ENCODE data around the gene FRG2.
"Not testable (repeated sequence)": the region's sequence is repeated elsewhere in the genome, so short reads cannot be mapped to it uniquely, and the experiment has no call there.

Gene FRG2

DNA sequence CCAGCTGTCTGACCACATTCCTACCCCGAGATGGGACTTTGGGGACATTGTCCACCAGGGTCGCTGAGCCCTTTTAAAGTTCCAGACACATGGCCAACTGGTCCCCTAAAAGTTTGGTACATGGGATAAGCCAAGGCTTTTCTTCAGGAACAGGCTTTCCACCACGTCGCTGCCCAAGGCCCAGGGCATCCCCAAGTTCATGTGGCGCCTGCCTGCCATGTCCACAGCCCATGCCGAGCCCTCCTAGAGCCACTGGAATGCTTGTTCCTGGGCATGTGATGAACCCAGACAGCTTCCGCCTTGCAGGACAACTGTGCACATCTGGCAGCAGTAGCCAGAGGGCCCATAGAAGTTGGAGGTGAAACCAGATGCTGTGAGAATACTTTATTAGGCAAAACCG is 45.1 kb downstream of the FRG2 start:
- Histone ChIP-seq H3K9ac (ENCODE audit: insufficient read length, low read depth) (no peak overlapping the region), H3K27me3 (ENCODE audit: insufficient read depth, insufficient read length) (no peaks in the 10 kb centered on the region), H3K4me1 (ENCODE audit: insufficient read depth, insufficient read length) (peaks cover 2% of the 10 kb centered on the region), H3K36me3 (ENCODE audit: insufficient read depth, insufficient read length, low read length) (no peaks in the 10 kb centered on the region), H3K4me3 (ENCODE audit: insufficient read length, low read depth) (no peak overlapping the region), H3K9me3 (ENCODE audit: insufficient read depth, low read length) (no peaks in the 10 kb centered on the region)
- no peak for DNase-seq (ENCODE audit: low read depth, low spot score)
- TF ChIP-seq YY1 (IDR thresholded peaks at IDR 0.05; ENCODE audit: insufficient read depth, insufficient read length) (no peak), SUZ12 (IDR thresholded peaks at IDR 0.05; ENCODE audit: extremely low read depth, insufficient read depth, insufficient read length) (no peak), ZNF274 (IDR thresholded peaks at IDR 0.05; ENCODE audit: low read depth, low read length) (no peak)

DNA sequence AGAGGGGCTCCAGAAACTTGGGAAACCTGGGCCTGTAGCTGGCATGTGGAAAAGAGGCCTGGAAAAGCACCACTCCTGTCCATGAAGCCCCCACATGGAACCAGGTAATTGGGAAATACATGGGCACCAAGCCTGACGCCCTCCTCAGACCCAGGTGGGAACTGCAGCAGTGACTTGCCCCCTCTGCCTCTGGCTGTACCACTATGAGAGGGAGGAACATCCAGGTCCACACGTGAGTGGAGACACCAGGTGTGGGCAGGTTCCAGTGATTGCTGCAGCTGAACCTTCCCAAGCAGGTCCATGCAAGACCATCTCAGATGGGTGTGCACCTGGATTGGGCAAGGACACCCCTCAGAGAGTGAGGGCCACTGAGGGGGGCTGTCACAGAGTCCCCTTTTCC is 46.8 kb downstream of the FRG2 start:
- H3K36me3 ChIP-seq (ENCODE audit: insufficient read depth, insufficient read length, low read length); H3K27me3 ChIP-seq (ENCODE audit: insufficient read depth, insufficient read length); DNase-seq (ENCODE audit: low read depth, low spot score); H3K4me3 ChIP-seq (ENCODE audit: insufficient read length, low read depth); H3K4me1 ChIP-seq (ENCODE audit: insufficient read depth, insufficient read length); H3K9me3 ChIP-seq (ENCODE audit: insufficient read depth, low read length); H3K9ac ChIP-seq (ENCODE audit: insufficient read length, low read depth): not testable (repeated sequence)

- Histone ChIP-seq H3K27me3 (ENCODE audit: insufficient read depth, insufficient read length) (no peaks in the 10 kb centered on the region), H3K9me3 (ENCODE audit: insufficient read depth, low read length) (no peaks in the 10 kb centered on the region), H3K9ac (ENCODE audit: insufficient read length, low read depth) (no peak overlapping the region), H3K36me3 (ENCODE audit: insufficient read depth, insufficient read length, low read length) (no peaks in the 10 kb centered on the region), H3K4me3 (ENCODE audit: insufficient read length, low read depth) (no peak overlapping the region), H3K4me1 (ENCODE audit: insufficient read depth, insufficient read length) (peaks cover 2% of the 10 kb centered on the region)
- TF ChIP-seq ZNF274 (IDR thresholded peaks at IDR 0.05; ENCODE audit: low read depth, low read length) (no peak), SUZ12 (IDR thresholded peaks at IDR 0.05; ENCODE audit: extremely low read depth, insufficient read depth, insufficient read length) (no peak), YY1 (IDR thresholded peaks at IDR 0.05; ENCODE audit: insufficient read depth, insufficient read length) (no peak)
- DNase-seq (ENCODE audit: low read depth, low spot score): no peak
Observed at GRCh38 chr4:189979196-189980047, 47.6 kb downstream of the FRG2 start.

All from NT2/D1 (cell line).